Stimulated activated CD4-positive, alpha-beta T cell treated with anti-CD3 and anti-CD28 coated beads, Interleukin-2, amount 100 ng/mL, for 48 hours (primary cell): ENCODE measurements around the gene ARFGAP1.

Experiments
- DNase-seq, 2 donors: peaks; one replicate each; pipeline ENCODE4 v3.0.0-alpha.2; 2020

ARFGAP1 gene

GRCh38 chr20:63272105-63273058, at the start of gene ARFGAP1:
TSS of gene ARFGAP1 (plus strand) at chr20:63272813. CDS start at chr20:63275581, 2,768 bp downstream.
- peak; percentile 80 to 84 for DNase-seq

DNA sequence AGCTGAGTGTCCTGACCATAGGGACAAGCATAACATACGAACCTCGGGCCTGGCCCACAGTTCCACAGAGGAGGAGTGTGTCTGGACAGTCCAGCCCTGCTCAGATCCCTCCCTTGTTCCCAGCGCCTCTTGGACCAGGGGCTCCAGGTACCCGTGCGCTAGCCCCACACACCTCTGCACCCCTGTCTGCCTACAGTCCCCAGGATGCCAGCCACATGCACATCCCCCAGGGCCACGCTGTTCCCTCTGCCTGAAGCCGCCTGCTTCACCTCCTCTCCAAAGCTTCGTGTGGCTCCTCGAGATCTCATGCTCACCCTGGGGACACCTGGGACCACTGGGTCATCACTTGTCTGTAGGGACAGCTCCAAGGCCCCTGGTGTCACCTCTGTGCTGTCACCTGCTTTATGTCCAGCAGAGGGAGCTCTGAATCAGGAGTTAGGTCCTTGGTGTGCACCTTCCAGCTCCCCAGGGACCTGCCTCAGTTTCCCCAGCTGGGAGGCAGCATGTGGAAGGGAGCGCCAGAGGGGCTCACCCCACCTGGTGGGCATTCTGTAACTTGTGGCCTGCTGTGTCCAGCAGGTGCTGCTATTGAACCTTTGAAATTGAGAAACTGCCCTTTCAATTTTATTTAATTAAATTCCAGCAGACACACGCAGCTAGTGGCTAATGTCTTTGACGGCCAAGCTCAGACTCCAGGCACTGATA, 49.3 kb upstream of the ARFGAP1 start:
- DNase-seq: peak; percentile 31 to 47

GRCh38 chr20:63223826-63224207, 48.8 kb upstream of the ARFGAP1 start:
- no peak for DNase-seq

GRCh38 chr20:63224412-63225081, 48.1 kb upstream of the ARFGAP1 start:
- no peak for DNase-seq

DNA sequence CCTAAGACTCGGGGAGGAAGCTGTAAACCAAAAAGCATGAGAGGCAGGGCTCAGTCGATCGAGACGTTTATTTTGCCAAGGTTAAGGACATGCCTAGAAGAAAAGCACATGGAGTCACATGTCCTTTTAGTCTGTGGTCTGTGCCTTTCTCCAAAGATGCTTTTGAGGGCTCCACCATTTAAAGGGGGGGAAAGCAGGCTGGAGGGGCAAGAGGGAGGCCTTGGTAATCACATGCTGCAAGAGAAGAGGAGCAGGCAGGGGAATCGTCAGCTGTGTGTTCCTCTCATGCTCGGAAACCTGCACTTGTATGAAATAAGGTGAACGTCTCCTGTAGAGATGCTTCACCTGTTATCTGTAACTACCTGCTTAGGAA, 47.5 kb upstream of the ARFGAP1 start:
- no peak for DNase-seq

GRCh38 chr20:63226042-63226943, 46.3 kb upstream of the ARFGAP1 start:
- DNase-seq: no peak

- no peak for DNase-seq
Observed at GRCh38 chr20:63227260-63227659, 45.4 kb upstream of the ARFGAP1 start.

DNA sequence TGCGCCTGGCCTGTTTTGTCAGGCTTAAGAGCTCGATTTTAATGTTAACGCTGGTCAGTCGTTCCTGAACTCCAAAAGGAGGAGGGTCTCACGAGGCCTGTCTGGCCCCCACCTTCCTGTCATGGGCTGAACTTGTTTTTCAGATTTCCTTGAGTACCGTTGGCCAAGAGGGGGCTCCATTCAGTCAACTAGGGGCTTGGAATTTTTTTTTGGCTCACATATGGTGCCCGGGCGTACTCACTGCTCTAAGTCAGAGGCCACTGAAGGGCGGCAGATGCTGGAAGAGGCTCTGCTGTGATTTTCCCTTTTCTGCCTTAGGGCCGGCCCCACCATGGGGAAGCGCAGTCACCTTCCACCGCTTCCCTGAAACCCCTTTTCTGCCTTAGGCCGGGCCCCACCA, 43.8 kb upstream of the ARFGAP1 start:
- DNase-seq: no peak

DNA sequence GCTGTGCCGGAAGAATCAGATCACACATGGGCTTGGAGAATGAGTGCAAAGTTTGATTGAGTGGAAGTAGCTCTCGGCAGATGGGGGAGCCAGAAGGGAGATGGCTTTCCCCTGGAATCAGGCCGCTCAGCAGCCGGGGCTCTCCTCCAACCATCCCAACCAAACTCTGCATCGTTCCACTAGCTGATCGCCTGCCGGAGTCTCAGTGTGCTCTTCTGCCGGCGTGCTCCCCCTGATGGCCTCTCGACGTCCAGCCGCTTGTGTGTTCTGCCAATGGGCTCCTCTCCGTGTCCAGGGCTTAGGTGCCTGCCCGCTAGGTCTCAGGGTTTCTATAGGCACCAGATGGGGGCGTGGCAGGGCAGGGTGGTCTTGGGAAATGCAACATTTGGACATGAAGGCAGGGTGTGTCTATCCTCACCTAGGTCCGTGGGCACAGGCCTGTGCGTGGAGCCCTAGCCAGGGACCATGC, 41.8 kb upstream of the ARFGAP1 start:
- DNase-seq: no peak

GRCh38 chr20:63232235-63233060, 40.2 kb upstream of the ARFGAP1 start:
- no peak for DNase-seq

- no peak for DNase-seq
Observed at GRCh38 chr20:63233061-63233344, 39.6 kb upstream of the ARFGAP1 start.

GRCh38 chr20:63233924-63234323, 38.7 kb upstream of the ARFGAP1 start:
- DNase-seq: no peak

GRCh38 chr20:63234693-63235398, 37.8 kb upstream of the ARFGAP1 start:
- peak in 1 of 2 donors; percentile 21 for DNase-seq

- no peak for DNase-seq
Observed at GRCh38 chr20:63235399-63235983, 37.1 kb upstream of the ARFGAP1 start, which contains the start of gene BIRC7. TSS of gene BIRC7 (plus strand) at chr20:63235905. CDS start at chr20:63236097, 192 bp downstream.

DNA sequence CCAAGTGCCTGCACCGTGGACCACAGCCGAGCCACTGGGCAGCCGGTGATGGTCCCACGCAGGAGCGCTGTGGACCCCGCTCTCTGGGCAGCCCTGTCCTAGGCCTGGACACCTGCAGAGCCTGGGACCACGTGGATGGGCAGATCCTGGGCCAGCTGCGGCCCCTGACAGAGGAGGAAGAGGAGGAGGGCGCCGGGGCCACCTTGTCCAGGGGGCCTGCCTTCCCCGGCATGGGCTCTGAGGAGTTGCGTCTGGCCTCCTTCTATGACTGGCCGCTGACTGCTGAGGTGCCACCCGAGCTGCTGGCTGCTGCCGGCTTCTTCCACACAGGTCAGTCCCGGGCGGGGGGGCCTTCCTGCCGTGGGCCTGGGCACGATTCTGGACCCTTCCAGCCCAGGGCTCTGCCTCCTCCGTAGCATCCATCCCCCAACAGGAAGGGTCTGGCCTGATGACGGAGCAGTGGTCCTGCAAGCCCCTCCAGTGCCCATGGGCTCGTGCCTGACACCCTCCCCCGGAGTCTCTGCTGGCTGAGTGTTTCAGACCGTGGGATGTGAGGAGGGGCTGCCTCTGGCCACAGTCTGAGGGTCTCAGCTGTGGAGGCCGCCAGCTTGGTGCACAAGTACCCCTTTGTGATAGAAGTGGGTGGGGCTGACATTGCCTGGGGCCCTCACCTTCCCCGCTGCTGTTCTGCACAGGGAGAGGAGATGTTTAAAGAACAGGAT, 36.3 kb upstream of the ARFGAP1 start:
- no peak for DNase-seq

- DNase-seq: no peak
Observed at GRCh38 chr20:63238031-63238430, 34.6 kb upstream of the ARFGAP1 start.

DNA sequence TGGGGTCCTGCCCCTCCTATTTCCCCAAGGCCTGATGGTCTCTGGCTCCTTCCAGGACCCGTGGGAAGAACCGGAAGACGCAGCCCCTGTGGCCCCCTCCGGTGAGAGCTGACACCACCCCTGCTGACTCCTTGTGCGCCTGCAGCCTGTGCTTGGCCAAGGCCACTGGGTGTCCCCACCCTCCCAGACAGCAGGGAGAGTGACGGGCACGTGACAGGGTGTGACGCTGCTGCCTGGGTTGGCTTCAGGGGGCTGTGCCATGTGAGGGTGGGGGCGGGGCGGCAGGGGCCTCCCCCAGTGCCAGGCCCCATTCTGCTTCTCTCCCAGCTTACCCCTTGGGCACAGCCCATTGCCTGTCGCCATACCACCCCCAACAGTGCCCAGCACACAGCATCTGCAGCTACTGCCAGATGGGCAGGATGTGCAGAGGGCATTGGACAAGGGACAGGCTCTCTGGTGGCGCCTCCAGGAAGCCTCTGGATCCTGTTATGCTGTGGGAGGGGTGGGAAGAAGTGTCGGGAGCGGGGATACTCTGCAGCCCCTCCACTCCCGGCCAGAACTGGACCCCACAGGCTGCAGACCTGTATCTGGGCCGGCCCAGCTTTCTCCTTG, 34.0 kb upstream of the ARFGAP1 start:
- DNase-seq: no peak

- no peak for DNase-seq
Observed at GRCh38 chr20:63239431-63239830, 33.2 kb upstream of the ARFGAP1 start.

GRCh38 chr20:63240004-63240403, 32.6 kb upstream of the ARFGAP1 start:
- DNase-seq: no peak
